NCI-H345 treated with DMSO at 0.1 percent for 48 hours (cell line): ENCODE measurements around the gene LMO1.

Experiments used
- DNase-seq: peaks from one replicate; lab custom pipeline; 2025; ENCODE audit not compliant: unreplicated experiment; lab: John Stamatoyannopoulos, UW

Gene LMO1

GRCh38 chr11:8263769-8264410 is at the start of gene LMO1:
Gene LMO1 (minus strand): TSS chr11:8263878. CDS start chr11:8263362, 516 bp downstream.
- peak; percentile 66 for DNase-seq

- no peak for DNase-seq
Observed at GRCh38 chr11:8312986-8313385, 49.3 kb upstream of the LMO1 start.

- DNase-seq = no peak
Observed at GRCh38 chr11:8311366-8311765, 47.7 kb upstream of the LMO1 start.

GRCh38 chr11:8310743-8311298 is 47.1 kb upstream of the LMO1 start:
- DNase-seq = no peak

GRCh38 chr11:8309862-8310261 is 46.2 kb upstream of the LMO1 start:
- no peak for DNase-seq

DNA sequence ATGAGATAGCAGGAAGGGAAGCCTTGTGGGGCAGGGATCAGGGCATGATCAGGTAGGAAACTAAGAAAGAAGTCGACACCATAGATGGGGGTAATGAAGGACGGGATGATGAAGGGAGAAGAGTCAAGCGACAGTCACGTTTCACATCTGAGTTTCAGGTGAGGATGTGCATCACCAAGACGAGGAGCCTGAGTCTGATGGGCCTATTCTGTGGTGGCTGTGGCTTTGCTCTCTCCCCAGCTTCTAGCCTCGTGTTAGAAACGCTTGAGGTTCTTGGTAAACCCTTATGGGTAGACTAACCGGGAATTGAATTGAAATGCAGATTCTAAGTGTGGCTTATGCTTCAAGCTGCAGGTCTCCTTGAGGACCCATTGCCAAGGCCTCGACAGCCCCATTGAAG is 45.6 kb upstream of the LMO1 start:
- no peak for DNase-seq

GRCh38 chr11:8307601-8308000 is 43.9 kb upstream of the LMO1 start:
- DNase-seq = no peak

GRCh38 chr11:8301622-8302021 is 37.9 kb upstream of the LMO1 start:
- no peak for DNase-seq

DNA sequence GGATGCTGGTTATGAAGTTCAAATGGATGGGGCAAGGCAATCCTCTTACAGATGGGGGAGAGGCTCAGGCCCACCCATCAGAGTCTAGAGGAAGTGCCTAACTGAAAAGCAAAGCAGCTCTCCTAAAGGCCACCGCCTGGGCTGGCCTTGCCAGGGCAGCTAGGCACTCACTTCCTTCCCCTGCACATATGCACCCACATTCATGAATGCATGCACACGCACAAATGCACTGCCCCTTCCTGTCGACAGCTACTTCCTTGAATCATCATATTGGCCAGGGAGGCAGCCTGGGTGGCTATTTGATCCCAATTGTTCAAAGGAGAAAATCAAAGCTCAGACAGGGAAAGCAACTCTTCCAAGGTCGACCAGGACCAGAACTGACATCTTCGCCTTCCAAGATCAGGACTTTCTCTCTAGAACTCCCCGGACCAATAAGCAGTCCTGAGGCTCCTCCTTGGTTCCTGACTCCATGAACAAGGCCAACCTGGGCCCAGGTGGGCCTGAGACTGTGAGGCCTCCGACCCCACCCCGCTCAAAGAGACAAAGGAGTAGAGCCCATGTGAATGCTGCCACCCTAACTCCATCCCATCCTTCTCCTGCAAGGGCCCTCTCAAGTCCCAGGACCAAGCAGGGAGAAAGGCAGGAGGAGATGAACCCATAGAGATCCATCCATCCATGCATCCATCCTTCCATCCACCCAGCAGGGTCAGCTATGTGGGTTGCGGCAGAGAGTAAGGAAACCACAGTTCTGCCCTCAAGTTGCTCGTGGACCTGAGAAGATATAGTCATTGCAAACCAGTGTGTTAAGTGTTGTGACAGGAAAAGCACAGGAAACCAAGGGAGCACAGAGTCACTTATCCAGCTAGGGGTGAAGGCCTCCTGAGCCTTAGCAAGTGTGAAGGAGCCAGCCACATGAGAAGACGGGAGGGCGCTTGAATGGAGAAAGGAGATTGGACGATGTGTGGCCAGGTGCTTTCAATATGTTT is 35.4 kb upstream of the LMO1 start:
- DNase-seq = no peak

- DNase-seq = no peak
Observed at GRCh38 chr11:8297781-8298440, 34.2 kb upstream of the LMO1 start.

GRCh38 chr11:8296872-8297271 is 33.2 kb upstream of the LMO1 start:
- DNase-seq = no peak

DNA sequence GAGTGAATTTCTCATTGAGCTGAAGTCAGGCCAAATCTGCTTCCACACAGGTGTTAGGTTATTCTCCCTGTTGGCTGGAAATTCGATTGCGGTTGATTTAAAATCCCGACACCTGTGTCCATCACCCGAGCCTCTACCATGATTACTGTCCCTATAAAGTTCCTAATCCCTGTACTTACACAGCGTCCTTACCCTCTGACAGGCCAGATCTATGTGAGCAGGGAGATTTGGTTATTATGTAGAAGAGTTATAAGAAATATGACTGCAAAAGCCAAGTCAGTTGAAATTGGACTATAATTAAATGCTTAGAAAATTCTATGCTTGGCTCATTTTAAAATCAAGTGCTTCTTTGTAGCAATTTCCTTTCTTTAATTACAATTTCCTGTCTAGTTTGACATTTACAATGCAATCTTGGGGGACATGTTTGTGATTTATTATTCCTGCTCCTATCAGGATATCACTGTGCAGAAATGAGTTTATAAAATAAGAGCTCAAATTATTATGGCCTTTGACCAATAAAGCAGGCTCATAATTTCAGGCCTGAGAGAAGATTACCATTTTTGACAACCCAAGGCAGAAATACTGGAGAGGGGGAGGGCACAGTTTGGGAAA is 32.5 kb upstream of the LMO1 start:
- DNase-seq = no peak

- no peak for DNase-seq
Observed at GRCh38 chr11:8294251-8294935, 30.7 kb upstream of the LMO1 start.

DNA sequence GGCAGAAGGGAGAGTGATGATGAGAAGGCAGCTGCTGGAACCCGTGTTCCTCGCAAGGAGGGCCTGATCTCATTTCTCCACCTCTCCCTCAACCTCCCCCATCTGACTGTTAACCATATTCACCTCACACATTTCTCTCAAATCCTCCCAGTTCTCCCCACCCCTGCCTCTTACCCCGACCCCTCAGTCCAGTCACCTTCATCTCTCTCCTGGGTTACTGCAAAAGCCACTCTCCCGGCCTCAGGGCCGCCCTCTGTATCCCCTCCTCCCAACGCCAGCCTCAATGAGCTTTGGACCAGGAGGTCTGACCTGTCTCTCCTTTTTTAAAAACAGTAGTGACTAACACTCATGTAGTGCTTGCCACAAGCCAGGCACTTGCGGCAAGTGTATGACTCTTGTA is 29.5 kb upstream of the LMO1 start:
- DNase-seq = no peak

DNA sequence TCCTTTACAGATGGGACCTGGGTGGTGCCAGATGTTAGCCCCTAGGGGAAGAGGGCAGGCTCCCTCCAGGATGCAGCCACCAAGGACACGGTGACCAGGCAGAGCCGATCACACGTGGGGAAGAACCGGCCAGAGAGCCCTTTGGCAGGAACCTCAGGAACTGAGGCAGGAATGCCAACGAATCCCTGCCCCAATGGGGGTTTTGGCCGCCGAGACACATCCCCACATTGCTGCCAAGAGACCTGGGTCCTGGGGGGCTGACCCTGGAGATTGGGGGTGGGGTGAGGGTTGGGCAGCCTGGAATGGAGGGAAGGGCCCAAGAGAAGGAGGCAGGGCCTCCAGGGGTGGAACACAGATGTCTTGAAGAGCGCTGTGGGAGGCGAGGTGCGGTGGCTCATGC is 28.7 kb upstream of the LMO1 start:
- DNase-seq = no peak

GRCh38 chr11:8291421-8292350 is 28.0 kb upstream of the LMO1 start:
- no peak for DNase-seq

DNA sequence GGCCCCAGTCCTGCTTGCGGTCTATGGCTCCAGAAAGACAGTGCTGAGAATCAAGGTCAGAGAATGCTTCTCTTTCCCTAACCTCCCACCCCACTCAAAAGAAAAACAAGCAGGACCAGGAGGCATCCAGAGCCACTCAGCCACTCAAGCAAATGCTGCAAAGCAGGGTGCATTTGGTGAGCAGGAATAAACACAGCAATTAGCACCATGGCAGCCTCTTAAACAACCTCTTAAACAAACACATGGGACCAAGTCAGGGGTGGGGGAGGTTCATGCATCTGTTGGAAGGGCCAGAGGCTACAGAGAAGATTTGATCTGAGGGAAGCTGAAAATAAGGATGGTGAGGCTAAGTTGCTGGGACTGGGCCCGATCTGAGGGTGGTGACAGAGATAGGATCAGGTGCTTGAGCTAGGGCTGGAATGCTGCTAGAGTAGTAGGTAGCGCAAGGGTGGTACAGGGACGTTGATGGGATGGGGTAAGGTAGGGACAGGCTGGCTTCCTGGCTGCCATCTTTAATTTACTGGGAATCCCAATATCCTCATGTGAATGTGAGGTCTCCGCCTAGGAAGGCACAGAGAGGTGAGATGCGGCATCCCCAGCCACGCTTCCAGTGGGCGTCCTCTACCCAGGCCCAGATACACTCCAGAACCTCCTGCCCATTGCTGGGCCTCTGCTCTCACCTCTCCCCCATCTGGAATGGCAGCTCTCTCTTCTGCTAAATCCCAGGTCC is 26.6 kb upstream of the LMO1 start:
- peak; percentile 19 for DNase-seq

GRCh38 chr11:8289492-8289918 is 25.8 kb upstream of the LMO1 start:
- no peak for DNase-seq
